HG02852 (cell line): ENCODE results near the gene S100A11.

Experiments
- ATAC-seq: cut with Tn5 transposase; IDR thresholded peaks from one replicate; pipeline ENCODE4 v1.9.1; 2021; ENCODE audit warnings: mild to moderate bottlenecking, moderate library complexity; ENCODE audit not compliant: unreplicated experiment

S100A11 gene

GRCh38 chr1:152039886-152040285, 3.1 kb upstream of the S100A11 start:
- ATAC-seq: no peak

GRCh38 chr1:152039461-152039860, 2.7 kb upstream of the S100A11 start:
- no peak for ATAC-seq

- no peak for ATAC-seq
These were observed 2.1 kb upstream of the S100A11 start for GRCh38 chr1:152038871-152039270.

GRCh38 chr1:152035539-152036266, 1.1 kb downstream of the S100A11 start:
- ATAC-seq: no peak

DNA sequence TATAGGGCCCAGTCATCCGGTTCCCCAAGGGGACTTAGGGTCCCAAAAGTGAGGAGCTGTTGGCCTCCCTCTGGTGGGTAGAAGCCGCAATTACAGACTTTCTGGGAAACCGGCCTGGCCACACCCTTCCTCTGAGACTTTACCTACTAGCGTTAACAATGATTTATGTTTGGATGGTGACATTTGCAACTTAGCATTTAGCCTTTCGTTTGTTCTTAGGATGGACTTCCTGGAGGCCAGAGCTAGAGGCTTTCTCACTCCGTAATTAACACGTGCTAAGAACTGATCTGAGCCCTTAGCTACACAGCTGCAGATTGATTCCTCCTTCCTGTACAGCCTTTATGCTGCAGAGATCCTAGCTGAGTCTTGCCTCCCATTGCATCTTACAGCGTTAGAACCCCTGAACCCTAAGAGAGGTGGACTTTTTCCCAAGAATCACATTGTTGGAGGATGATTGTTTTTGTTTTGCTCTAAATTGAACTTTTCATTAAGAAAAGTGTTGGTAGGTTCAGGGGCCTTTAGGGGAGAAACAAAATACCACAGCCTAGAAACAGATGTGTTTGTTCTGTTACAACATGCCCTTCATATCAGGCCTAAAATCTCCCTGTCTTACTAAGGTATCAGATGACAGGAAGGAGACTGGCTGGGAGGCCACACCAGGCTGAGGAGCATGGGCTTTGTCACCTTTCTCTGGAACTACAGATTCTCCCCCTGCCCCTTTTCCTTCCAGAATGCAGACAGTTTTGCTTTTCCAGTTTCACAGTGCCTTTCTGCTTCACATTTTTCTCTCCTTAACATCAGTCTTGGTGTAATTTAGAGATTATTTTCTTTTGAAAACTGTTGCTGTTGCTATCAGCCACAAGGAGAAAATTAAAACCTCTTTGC, 1.9 kb downstream of the S100A11 start:
- ATAC-seq: peak; percentile 48

- ATAC-seq: peak; percentile 14
These were observed 2.5 kb downstream of the S100A11 start for GRCh38 chr1:152034324-152034653.

- ATAC-seq: no peak
These were observed 6.9 kb downstream of the S100A11 start for GRCh38 chr1:152029929-152030211.

GRCh38 chr1:152029144-152029928, 7.5 kb downstream of the S100A11 start:
- no peak for ATAC-seq

DNA sequence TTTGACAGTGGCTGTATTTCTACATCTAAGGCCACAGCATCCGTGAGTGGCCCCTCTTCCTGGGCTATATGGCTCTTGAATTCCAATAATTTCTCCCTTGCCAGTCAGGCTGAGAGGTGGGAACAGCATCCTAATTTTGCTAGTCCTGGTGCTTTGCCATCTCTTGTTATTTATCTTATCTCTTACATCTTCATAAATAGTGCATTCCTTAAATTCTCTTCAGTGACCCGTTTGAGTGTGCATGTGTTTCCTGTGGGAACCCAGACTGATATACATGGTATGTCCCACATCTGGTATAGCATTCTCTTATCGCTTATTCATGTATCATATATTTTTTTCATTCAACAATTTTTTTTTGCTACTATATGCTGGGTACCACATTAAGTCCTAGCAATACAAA, 9.9 kb downstream of the S100A11 start:
- no peak for ATAC-seq

- ATAC-seq: no peak
These were observed 12.6 kb downstream of the S100A11 start for GRCh38 chr1:152024223-152024622.

GRCh38 chr1:152023221-152023620, 13.6 kb downstream of the S100A11 start:
- no peak for ATAC-seq

DNA sequence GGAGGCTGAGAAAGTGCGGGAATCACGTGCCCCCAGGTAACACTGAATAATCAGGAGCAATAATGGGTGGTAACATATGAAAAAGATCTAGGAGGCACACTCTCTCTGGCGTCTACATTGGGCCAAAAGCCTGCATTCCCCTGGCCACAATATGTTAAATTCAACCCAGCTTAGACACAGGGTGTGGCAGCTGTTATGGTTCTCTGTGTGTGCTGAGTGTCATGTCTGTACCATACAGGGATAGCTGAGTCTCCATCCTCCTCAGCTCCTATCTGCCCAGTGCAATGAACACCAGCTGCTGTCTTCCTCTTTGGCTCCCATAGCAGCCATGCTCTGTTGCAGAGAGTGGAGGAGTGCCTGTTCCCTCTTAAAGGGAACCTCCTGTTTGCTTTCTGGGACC, 14.3 kb downstream of the S100A11 start:
- no peak for ATAC-seq

DNA sequence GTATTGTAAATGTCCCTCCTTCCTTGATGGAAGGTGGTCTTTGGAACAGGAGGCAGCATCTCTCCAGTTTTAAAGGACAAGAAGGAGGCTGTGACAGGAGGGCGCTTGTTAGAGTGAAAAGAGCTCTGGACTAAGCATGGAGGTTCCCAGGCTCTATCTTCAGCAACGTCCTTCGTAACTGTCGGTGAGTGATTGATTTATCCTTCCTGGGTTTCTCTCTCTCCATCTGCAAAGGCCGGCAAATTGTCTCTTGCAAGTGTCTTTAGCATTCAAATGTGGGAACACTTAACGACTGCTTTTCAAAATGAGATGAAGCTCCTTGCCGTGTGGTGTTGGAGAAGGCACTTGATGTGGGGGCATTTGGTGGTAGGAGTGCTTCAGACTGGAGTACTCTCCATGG, 15.2 kb downstream of the S100A11 start:
- no peak for ATAC-seq

DNA sequence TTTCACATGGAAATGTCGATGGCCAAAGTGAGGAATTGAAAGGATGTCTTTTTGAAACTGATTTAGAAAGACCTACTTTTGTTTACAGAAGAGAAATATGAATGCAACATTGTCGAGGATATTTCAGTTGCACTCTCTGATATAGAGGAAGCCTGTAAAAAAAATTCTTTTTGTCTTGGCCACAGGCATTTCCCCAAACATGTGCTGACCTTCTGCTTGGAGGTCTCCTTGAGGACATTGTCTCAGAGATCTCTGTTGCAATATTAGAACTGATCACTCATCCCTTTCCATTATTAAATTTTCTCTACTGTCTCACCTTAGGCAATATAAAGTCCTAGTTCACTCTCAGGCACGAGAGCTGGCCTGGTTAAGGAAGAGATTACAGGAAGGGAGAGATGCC, 16.0 kb downstream of the S100A11 start:
- no peak for ATAC-seq

DNA sequence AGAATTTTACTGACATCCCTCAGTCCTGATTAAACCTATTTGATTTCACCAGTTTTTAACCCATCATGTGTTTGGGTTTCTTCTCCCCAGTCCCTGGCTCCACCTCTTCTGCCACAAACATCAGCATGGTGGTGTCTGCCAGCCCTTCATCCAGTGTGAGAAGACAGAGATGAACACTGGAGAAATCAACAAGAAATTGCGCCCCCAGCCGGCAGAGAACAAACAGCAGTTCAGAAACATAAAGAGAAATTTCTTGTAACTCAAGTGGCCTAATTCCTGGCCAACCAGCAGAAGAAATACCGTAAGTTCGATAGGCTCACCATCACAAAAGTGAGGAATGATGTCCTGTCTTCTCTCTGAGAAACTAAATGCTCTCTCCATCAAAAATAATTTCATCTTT, 18.3 kb downstream of the S100A11 start:
- no peak for ATAC-seq

DNA sequence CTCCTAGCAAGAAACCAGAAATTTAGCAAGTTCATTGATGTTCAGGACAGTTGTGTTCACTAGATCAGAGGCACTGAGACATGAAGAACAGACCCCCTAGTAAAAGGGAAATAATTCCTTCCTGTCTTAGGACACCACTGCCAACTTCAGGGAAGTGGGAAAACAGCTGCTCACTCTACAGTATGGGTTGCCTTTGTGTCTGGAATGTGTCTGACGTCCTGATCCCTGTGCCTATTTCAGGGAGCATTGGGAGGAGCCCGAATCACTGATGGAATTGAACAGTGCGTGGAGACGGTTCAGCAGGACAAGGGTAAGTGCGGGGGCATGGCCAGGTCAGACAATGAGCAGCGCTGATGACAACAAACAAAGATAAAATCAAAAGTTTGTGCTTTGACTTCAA, 21.0 kb downstream of the S100A11 start:
- no peak for ATAC-seq

GRCh38 chr1:152014943-152015342, 21.9 kb downstream of the S100A11 start:
- no peak for ATAC-seq

DNA sequence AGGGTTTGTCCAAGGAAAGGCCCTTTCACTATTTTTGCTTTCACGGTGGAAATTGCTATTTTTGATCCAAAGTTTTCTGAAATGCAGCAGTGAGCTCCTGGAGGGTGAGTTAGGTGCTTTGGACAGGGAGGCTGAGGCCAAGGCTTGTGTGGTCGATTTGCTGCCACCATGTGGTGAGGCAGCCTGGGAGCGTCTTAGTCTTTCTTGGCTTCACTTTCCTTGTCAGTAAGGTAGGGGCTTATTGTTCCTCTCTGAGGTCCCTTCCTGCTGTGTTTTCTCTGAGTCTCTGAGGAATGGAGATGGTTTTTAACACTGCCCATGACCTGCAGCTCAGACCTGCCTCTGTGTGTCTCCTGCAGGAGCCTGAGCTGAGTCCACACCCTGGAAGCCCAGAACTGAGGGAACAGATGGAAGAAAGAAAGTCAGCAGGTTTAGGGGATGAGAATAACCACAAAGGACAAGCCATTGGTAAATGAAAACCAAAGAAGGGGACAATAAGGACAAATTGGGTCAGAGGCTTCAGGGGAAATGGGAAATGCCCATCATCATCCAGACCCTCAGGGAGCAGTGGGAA, 23.1 kb downstream of the S100A11 start:
- no peak for ATAC-seq

GRCh38 chr1:152009691-152010090, 27.1 kb downstream of the S100A11 start:
- no peak for ATAC-seq

DNA sequence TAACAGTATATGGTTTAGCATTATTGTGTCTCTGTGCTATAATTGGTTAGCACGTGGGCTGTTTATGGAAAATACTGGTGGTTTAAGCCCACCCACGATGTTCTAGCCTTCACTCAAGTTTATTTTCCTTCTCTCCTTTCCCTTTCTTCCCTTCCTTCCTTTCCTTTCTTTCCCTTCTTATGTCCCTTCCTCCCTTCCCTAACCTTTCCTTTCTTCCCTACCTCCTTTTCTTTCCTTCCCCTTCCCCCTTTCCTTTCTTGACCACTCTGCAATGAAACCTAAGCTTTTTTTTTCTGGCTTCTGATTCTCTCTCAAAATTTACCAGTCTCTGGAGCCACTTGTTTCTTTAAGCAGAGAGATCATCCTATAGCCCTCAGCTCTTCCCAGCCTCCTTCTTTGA, 29.8 kb downstream of the S100A11 start:
- ATAC-seq: no peak

DNA sequence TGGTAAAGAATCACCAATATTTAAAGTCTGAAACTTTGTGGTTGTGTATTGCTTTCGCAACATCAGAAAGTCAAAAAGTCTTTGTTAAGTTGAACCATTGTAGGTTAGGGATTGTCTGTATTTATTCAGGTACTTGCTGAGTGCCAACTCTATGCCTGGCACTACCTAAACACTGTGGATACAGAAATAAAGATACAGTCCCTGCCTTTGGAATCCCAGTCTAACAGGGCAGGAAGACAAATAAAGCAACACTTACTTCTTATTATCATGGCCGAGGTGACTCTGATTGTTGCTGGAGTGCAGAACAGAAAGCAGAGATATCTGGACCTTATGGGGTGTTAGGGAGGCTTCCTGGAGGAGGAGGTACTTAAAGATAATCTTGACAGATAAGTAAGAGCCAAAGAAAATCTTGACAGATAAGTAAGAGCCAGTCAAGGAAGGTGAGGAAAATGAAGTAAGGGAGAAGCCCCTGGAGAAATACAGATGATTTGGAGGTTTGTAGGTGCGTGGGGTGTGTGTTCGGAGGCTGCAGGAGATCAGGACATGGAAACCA, 31.4 kb downstream of the S100A11 start:
- ATAC-seq: no peak
